ENCODE results near the gene SMYD3. TPM values are rescaled to one million over a fixed set of nuclear protein-coding genes. Genes with fewer than 3 reads are reported as not detected.

The SMYD3 gene
- total and polyA plus RNA-seq, 5 donors from 2014 or later = 17.7 to 36.6 (median 28.9) TPM

GRCh38 chr1:246444617-246445016 is 62.5 kb downstream of the SMYD3 start:
- DNase-seq (no peak), ATAC-seq (ENCODE audit: low read depth in 2 of 2) (no peak)
- H3K27me3 Mint-ChIP-seq = no peaks in the 10 kb centered on the region
- Histone ChIP-seq H3K9me3 (ENCODE audit: control insufficient read depth in 2 of 2, low read length in 2 of 2) (no peaks in the 10 kb centered on the region), H3K4me1 (ENCODE audit: control insufficient read depth, insufficient read depth, low read length, poor library complexity, severe bottlenecking) (no peaks in the 10 kb centered on the region), H3K27me3 (ENCODE audit: control insufficient read depth, insufficient read depth, low read length) (no peaks in the 10 kb centered on the region), H3K4me3 (ENCODE audit: low read depth, low read length) (no peak overlapping the region), H3K36me3 (ENCODE audit: control insufficient read depth, insufficient read depth, low read length) (no peaks in the 10 kb centered on the region), H3K27ac (ENCODE audit: insufficient read depth, low read length, poor library complexity, severe bottlenecking) (no peak overlapping the region)
- H3K36me3 Mint-ChIP-seq = peaks cover 18% of the 10 kb centered on the region
- peaks cover 0 to 4% (median 3%) of the 10 kb centered on the region in 7 donors for H3K9me3 Mint-ChIP-seq
- peaks cover 5 to 20% (median 13%) of the 10 kb centered on the region in 4 donors for H3K4me1 Mint-ChIP-seq
- H3K27ac Mint-ChIP-seq = peak overlapping the region in 1 of 3 donors; percentile 5
- H3K4me3 Mint-ChIP-seq = no peak overlapping the region

DNA sequence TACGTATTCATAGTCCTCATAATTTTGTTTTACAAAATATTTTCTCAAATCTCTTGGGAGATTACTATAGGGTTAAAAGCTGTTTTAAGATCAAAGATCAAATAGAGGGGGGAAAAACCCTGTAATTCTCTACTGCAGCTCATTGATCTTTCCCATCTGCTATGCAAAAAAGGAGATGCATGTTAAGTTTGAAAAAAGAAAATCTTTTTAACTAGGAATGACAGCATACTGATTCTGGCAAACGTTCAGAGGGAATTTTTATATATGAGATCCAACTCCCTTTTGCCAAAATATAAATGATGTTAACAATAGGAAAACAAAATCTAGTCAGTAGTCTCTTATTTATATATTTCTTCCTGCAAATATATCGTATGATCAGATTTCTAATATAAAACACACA is 69.1 kb downstream of the SMYD3 start:
- peaks cover 0 to 3% of the 10 kb centered on the region in 2 experiments for H3K9me3 ChIP-seq (ENCODE audit: control insufficient read depth in 2 of 2, low read length in 2 of 2)
- peaks cover 7 to 18% (median 14%) of the 10 kb centered on the region in 4 donors for H3K4me1 Mint-ChIP-seq
- H3K27me3 ChIP-seq (ENCODE audit: control insufficient read depth, insufficient read depth, low read length) = no peaks in the 10 kb centered on the region
- no peak overlapping the region for H3K4me3 ChIP-seq (ENCODE audit: low read depth, low read length)
- no peaks in the 10 kb centered on the region for H3K36me3 ChIP-seq (ENCODE audit: control insufficient read depth, insufficient read depth, low read length)
- no peak for DNase-seq
- no peak overlapping the region for H3K27ac ChIP-seq (ENCODE audit: insufficient read depth, low read length, poor library complexity, severe bottlenecking)
- H3K27ac Mint-ChIP-seq = no peak overlapping the region
- H3K4me1 ChIP-seq (ENCODE audit: control insufficient read depth, insufficient read depth, low read length, poor library complexity, severe bottlenecking) = no peaks in the 10 kb centered on the region
- no peak overlapping the region for H3K4me3 Mint-ChIP-seq
- peaks cover 0 to 15% (median 4%) of the 10 kb centered on the region in 7 donors for H3K9me3 Mint-ChIP-seq
- ATAC-seq (ENCODE audit: low read depth in 2 of 2) = no peak
- H3K36me3 Mint-ChIP-seq = peaks cover 22% of the 10 kb centered on the region
- no peaks in the 10 kb centered on the region for H3K27me3 Mint-ChIP-seq

DNA sequence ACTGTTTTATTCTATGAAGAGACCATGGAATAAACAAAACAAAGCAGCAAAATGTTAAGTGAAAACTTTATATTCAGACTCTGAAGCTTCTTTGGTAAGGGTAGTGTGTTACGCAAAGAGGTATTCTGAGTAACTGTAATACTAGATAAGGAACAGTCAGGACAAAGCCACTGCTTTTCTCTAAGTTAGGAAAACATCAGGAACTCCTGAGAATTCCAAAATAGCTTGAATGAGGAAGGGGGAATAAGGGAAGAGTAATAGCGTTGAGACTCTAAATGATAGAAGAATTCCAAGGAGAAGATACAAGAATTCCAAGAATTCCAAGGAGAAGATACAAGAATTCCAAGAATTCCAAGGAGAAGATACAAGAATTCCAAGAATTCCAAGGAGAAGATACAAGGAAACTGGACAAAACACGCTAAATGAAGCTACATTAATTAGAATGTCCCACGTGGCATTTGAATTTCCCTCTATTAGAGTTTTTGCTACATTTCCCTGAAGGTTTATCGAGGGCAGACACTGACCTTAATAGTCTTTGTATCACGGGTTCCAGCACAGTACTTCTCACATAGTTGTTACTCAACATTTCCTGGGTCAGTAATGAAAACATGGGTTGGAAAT is 71.5 kb downstream of the SMYD3 start:
- Mint-ChIP-seq H3K27ac (no peak overlapping the region), H3K4me1 (peaks cover 12 to 22% (median 15%) of the 10 kb centered on the region in 4 donors), H3K27me3 (no peaks in the 10 kb centered on the region), H3K4me3 (no peak overlapping the region), H3K36me3 (peaks cover 24% of the 10 kb centered on the region), H3K9me3 (peaks cover 0 to 15% (median 4%) of the 10 kb centered on the region in 7 donors)
- ATAC-seq (ENCODE audit: low read depth in 2 of 2) = no peak
- Histone ChIP-seq H3K27me3 (ENCODE audit: control insufficient read depth, insufficient read depth, low read length) (no peaks in the 10 kb centered on the region), H3K27ac (ENCODE audit: insufficient read depth, low read length, poor library complexity, severe bottlenecking) (no peak overlapping the region), H3K36me3 (ENCODE audit: control insufficient read depth, insufficient read depth, low read length) (no peaks in the 10 kb centered on the region), H3K9me3 (ENCODE audit: control insufficient read depth in 2 of 2, low read length in 2 of 2) (peaks cover 0 to 3% of the 10 kb centered on the region in 2 experiments), H3K4me3 (ENCODE audit: low read depth, low read length) (no peak overlapping the region), H3K4me1 (ENCODE audit: control insufficient read depth, insufficient read depth, low read length, poor library complexity, severe bottlenecking) (no peaks in the 10 kb centered on the region)
- no peak for DNase-seq

DNA sequence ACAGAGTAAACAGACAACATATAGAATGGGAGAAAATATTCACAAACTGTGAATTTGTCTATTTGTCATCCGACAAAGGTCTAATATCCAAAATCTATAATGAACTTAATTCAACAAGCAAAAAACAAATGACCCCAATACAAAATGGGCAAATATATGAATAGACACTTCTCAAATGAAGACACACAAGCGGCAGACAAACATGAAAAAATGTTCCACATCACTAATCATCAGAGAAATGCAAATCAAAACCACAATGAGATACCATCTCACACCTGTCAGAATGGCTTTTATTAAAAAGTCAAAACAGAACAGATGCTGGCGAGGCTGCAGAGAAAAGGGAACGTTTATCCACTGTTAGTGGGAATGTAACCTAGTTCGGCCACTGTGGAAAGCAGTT is 72.7 kb downstream of the SMYD3 start:
- H3K4me3 Mint-ChIP-seq = no peak overlapping the region
- H3K27ac Mint-ChIP-seq = no peak overlapping the region

GRCh38 chr1:246428542-246429308 is 78.4 kb downstream of the SMYD3 start:
- Mint-ChIP-seq H3K4me3 (peak overlapping the region in 2 of 4 donors; percentile 26 to 58), H3K27ac (peak overlapping the region in 2 of 3 donors; percentile 53 to 63)
- no peaks in the 10 kb centered on the region for H3K36me3 ChIP-seq (ENCODE audit: control insufficient read depth, insufficient read depth, low read length)

More for the DNA sequence above, 72.7 kb downstream of the SMYD3 start:
- H3K27ac ChIP-seq (ENCODE audit: insufficient read depth, low read length, poor library complexity, severe bottlenecking) = no peak overlapping the region
- Mint-ChIP-seq H3K4me1 (peaks cover 14 to 18% (median 16%) of the 10 kb centered on the region in 4 donors), H3K27me3 (no peaks in the 10 kb centered on the region), H3K36me3 (peaks cover 20% of the 10 kb centered on the region), H3K9me3 (peaks cover 3 to 15% (median 6%) of the 10 kb centered on the region in 7 donors)
- no peaks in the 10 kb centered on the region for H3K4me1 ChIP-seq (ENCODE audit: control insufficient read depth, insufficient read depth, low read length, poor library complexity, severe bottlenecking)
- no peaks in the 10 kb centered on the region for H3K36me3 ChIP-seq (ENCODE audit: control insufficient read depth, insufficient read depth, low read length)
- H3K27me3 ChIP-seq (ENCODE audit: control insufficient read depth, insufficient read depth, low read length) = no peaks in the 10 kb centered on the region
- no peak for ATAC-seq (ENCODE audit: low read depth in 2 of 2)
- peaks cover 0 to 3% of the 10 kb centered on the region in 2 experiments for H3K9me3 ChIP-seq (ENCODE audit: control insufficient read depth in 2 of 2, low read length in 2 of 2)
- DNase-seq = no peak
- no peak overlapping the region for H3K4me3 ChIP-seq (ENCODE audit: low read depth, low read length)

GRCh38 chr1:246427611-246428010 is 79.5 kb downstream of the SMYD3 start:
- peak overlapping the region in 2 of 3 donors; percentile 39 to 48 for H3K27ac Mint-ChIP-seq
- Histone ChIP-seq H3K4me3 (ENCODE audit: low read depth, low read length) (no peak overlapping the region), H3K27ac (ENCODE audit: insufficient read depth, low read length, poor library complexity, severe bottlenecking) (no peak overlapping the region), H3K27me3 (ENCODE audit: control insufficient read depth, insufficient read depth, low read length) (no peaks in the 10 kb centered on the region), H3K9me3 (ENCODE audit: control insufficient read depth in 2 of 2, low read length in 2 of 2) (no peaks in the 10 kb centered on the region), H3K4me1 (ENCODE audit: control insufficient read depth, insufficient read depth, low read length, poor library complexity, severe bottlenecking) (peaks cover 4% of the 10 kb centered on the region), H3K36me3 (ENCODE audit: control insufficient read depth, insufficient read depth, low read length) (no peaks in the 10 kb centered on the region)
- H3K36me3 Mint-ChIP-seq = peaks cover 5% of the 10 kb centered on the region
- DNase-seq (no peak), ATAC-seq (ENCODE audit: low read depth in 2 of 2) (no peak)
- H3K9me3 Mint-ChIP-seq = peaks cover 0 to 3% (median 0%) of the 10 kb centered on the region in 7 donors
- no peak overlapping the region for H3K4me3 Mint-ChIP-seq
- no peaks in the 10 kb centered on the region for H3K27me3 Mint-ChIP-seq
- peaks cover 19 to 35% (median 23%) of the 10 kb centered on the region in 4 donors for H3K4me1 Mint-ChIP-seq

More at GRCh38 chr1:246428542-246429308, 78.4 kb downstream of the SMYD3 start:
- Mint-ChIP-seq H3K27me3 (no peaks in the 10 kb centered on the region), H3K36me3 (peaks cover 8% of the 10 kb centered on the region), H3K9me3 (peaks cover 0 to 6% (median 0%) of the 10 kb centered on the region in 7 donors), H3K4me1 (peaks cover 22 to 32% (median 24%) of the 10 kb centered on the region in 4 donors)
- Histone ChIP-seq H3K27me3 (ENCODE audit: control insufficient read depth, insufficient read depth, low read length) (no peaks in the 10 kb centered on the region), H3K9me3 (ENCODE audit: control insufficient read depth in 2 of 2, low read length in 2 of 2) (no peaks in the 10 kb centered on the region), H3K27ac (ENCODE audit: insufficient read depth, low read length, poor library complexity, severe bottlenecking) (no peak overlapping the region), H3K4me1 (ENCODE audit: control insufficient read depth, insufficient read depth, low read length, poor library complexity, severe bottlenecking) (peaks cover 4% of the 10 kb centered on the region), H3K4me3 (ENCODE audit: low read depth, low read length) (peak overlapping the region; percentile 33)
- ATAC-seq (ENCODE audit: low read depth in 2 of 2) (peak in 1 of 2 donors; percentile 45), DNase-seq (peak in 1 of 3 donors; percentile 35)

GRCh38 chr1:246425895-246426294 is 81.2 kb downstream of the SMYD3 start:
- Mint-ChIP-seq H3K36me3 (peaks cover 4% of the 10 kb centered on the region), H3K27me3 (no peaks in the 10 kb centered on the region), H3K4me3 (no peak overlapping the region), H3K4me1 (peaks cover 19 to 41% (median 22%) of the 10 kb centered on the region in 4 donors), H3K27ac (no peak overlapping the region), H3K9me3 (peaks cover 0 to 3% (median 0%) of the 10 kb centered on the region in 7 donors)
- H3K36me3 ChIP-seq (ENCODE audit: control insufficient read depth, insufficient read depth, low read length) = no peaks in the 10 kb centered on the region
- ATAC-seq (ENCODE audit: low read depth in 2 of 2) (no peak), DNase-seq (no peak)
- H3K27me3 ChIP-seq (ENCODE audit: control insufficient read depth, insufficient read depth, low read length) = no peaks in the 10 kb centered on the region
- peaks cover 4% of the 10 kb centered on the region for H3K4me1 ChIP-seq (ENCODE audit: control insufficient read depth, insufficient read depth, low read length, poor library complexity, severe bottlenecking)
- no peak overlapping the region for H3K27ac ChIP-seq (ENCODE audit: insufficient read depth, low read length, poor library complexity, severe bottlenecking)
- H3K4me3 ChIP-seq (ENCODE audit: low read depth, low read length) = no peak overlapping the region
- no peaks in the 10 kb centered on the region for H3K9me3 ChIP-seq (ENCODE audit: control insufficient read depth in 2 of 2, low read length in 2 of 2)

Data from CD4-positive, CD25-positive, alpha-beta regulatory T cell (primary cell).